Cardiac fibroblast (primary cell): ENCODE measurements around the gene TMEM131.

Experiments
- DNase-seq, 2 donors: peaks; one replicate each; pipeline versions ENCODE4 v3.0.0 to v3.0.0-alpha.2; 2010; ENCODE audit warnings: low read depth in 2 of 2
- H3K4me3 ChIP-seq, 2 donors: replicated peaks in 1 of 2; 1 replicate in 1 of 2; 2 replicates in 1 of 2; pipeline ENCODE4 v1.5.1; 2011; ENCODE audit warnings: low read depth in 2 of 2, low read length in 2 of 2, mild to moderate bottlenecking in 2 of 2, moderate library complexity in 1 of 2
- CTCF ChIP-seq: IDR thresholded peaks from one replicate; pipeline ENCODE4 v1.5.1; 2011; ENCODE audit warnings: low read depth, mild to moderate bottlenecking, low read length, inconsistent platforms

TMEM131 gene

GRCh38 chr2:97745474-97746174, 250.1 kb downstream of the TMEM131 start:
- TF ChIP-seq CTCF, result no peak
- no peak overlapping the region for H3K4me3 ChIP-seq
- DNase-seq, result no peak

- DNase-seq, result no peak
- TF ChIP-seq CTCF, result no peak
- H3K4me3 ChIP-seq, result no peak overlapping the region
These were observed 251.8 kb downstream of the TMEM131 start for GRCh38 chr2:97743913-97744312.

- no peak overlapping the region for H3K4me3 ChIP-seq
- DNase-seq, result peak in 1 of 2 donors; percentile 42
- no peak for TF ChIP-seq CTCF
These were observed 253.3 kb downstream of the TMEM131 start for GRCh38 chr2:97742381-97742847.

GRCh38 chr2:97741686-97742085, 254.1 kb downstream of the TMEM131 start:
- no peak overlapping the region for H3K4me3 ChIP-seq
- DNase-seq, result no peak
- no peak for TF ChIP-seq CTCF

GRCh38 chr2:97741251-97741650, 254.5 kb downstream of the TMEM131 start:
- TF ChIP-seq CTCF, result no peak
- no peak overlapping the region for H3K4me3 ChIP-seq
- DNase-seq, result no peak

GRCh38 chr2:97740590-97741182, 255.1 kb downstream of the TMEM131 start:
- H3K4me3 ChIP-seq, result no peak overlapping the region
- DNase-seq, result peak; percentile 24 to 27
- peak; percentile 72 for TF ChIP-seq CTCF

- DNase-seq, result no peak
- no peak for TF ChIP-seq CTCF
- H3K4me3 ChIP-seq, result no peak overlapping the region
These were observed 255.9 kb downstream of the TMEM131 start for GRCh38 chr2:97739893-97740245.
